ENCODE results near the gene CTSH. TPM values are rescaled to one million over a fixed set of nuclear protein-coding genes. Genes with fewer than 3 reads are reported as not detected.

Gene CTSH, protein sequence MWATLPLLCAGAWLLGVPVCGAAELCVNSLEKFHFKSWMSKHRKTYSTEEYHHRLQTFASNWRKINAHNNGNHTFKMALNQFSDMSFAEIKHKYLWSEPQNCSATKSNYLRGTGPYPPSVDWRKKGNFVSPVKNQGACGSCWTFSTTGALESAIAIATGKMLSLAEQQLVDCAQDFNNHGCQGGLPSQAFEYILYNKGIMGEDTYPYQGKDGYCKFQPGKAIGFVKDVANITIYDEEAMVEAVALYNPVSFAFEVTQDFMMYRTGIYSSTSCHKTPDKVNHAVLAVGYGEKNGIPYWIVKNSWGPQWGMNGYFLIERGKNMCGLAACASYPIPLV
- 10 to 100 TPM in 2 of 3 donors, 1 to 10 TPM in 1; 6.6 to 23.7 (median 16.4) TPM for total RNA-seq

DNA sequence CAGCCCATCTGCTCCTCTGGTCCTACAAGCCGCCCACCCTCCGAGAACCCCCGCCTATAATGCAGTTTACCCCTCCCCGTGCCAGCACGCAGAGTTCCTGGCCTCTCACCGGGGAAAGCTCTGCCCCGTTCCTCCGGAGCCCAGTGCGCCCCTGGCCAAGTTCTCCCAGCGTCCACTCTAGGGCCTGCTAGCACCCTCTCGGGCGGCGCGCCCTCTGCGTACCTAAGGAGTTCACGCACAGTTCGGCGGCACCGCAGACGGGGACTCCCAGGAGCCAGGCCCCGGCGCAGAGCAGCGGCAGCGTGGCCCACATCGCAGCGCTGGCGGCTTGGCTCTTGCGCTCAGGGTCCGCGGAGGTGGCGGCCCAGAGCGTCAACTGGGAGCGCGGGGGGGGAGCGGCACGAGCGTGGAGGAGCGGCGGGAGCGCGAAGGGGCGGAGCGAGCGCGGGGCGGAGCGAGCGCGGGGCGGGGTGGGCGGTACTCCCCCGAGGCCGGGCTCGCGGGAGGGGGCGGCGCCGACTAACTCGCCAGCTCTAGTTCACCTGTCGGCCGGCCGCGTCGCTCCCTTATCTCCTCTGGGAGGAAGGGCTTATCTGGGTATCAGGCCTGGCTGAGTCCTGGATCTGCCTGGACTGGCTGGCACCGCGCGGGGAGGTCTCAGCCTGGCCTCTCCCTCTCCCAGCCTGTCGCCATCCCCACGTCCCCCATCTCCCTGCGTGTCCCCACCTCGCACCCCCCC, at the start of gene CTSH:
Gene CTSH, minus strand, starts transcription at position 378 of the 739 bp plus-strand sequence. Its CDS starts 65 bp downstream, at position 313.
- DNase-seq, result peak; percentile 70
- peak within 1 kb of the TSS; percentile 80 for H3K4me3 Mint-ChIP-seq
- peaks cover 5% of the 10 kb centered on the region for H3K4me1 Mint-ChIP-seq (ENCODE audit: low read depth)
- peaks cover 2% of the 10 kb centered on the region for H3K27me3 Mint-ChIP-seq (ENCODE audit: low read depth)
- peak; percentile 89 to 94 for ATAC-seq
- no peaks in the 10 kb centered on the region for H3K9me3 Mint-ChIP-seq
- H3K36me3 Mint-ChIP-seq (ENCODE audit: insufficient read depth), result no peaks in the 10 kb centered on the region

DNA sequence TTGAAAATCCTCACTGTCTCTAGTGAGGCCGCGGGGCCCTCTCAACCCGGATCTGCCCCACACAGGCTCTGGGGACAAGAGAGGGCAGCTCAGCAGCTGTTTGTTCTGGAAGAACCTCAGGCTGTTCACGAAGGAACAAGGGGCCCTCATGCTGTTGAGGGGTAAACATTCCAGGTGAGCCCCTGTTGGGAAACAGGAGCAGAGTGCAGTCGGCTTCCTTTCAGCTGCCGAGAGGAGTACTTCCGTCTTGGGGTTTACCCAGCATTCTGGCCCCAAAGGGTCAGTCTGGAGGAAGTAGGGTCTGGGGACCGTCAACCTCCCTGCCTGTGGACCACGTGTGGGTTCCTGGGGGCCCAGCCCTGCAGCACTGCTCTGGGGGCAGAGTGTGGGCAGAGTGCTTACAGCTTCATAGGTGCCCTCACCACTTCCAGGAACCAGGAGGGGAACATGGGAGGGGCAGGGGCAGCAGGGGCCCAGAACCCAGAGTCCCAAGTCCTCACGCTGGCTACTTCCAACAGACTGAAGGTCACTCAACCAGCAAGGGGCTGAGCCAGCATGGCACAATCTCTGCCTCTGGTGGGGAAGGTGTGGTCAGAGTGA, 49.2 kb upstream of the CTSH start:
- Mint-ChIP-seq H3K4me3 (no peak overlapping the region), H3K9me3 (no peaks in the 10 kb centered on the region), H3K27me3 (ENCODE audit: low read depth) (no peaks in the 10 kb centered on the region), H3K4me1 (ENCODE audit: low read depth) (no peaks in the 10 kb centered on the region), H3K36me3 (ENCODE audit: insufficient read depth) (no peaks in the 10 kb centered on the region)
- no peak for ATAC-seq
- no peak for DNase-seq

DNA sequence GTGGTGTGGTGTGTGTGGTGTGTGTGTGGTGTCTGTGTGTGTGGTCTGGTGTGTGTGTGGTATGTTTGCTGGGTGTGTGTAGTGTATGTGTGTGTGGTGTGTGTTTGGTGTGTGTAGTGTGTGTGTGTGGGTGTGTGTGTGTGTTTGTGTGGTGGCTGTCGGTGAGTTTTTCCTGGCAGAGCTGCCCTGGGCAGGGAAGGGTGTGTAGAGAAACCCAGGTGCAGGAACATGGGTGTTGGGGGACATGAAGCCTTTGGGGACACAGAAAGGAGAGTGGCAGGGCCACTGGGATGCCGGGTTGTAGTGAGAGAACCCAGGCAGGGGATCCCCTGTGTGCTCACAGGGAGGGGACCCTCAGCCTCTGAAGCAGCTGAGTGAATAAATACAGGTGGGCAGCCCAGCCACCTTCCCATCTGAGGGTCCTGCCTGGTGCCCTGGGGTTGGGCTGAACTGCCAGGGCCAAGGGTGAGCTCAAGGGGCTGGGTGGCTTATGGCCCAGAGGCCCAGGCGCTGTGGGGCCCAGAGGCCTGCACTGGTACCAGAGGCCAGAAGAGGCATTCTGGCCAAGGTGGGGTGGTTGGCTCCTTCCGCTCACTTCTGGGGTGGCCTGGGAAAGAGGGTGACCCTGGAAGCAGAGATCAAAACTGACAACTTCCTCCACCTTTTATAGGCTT, 48.5 kb upstream of the CTSH start:
- no peak overlapping the region for H3K4me3 Mint-ChIP-seq
- H3K4me1 Mint-ChIP-seq (ENCODE audit: low read depth), result no peaks in the 10 kb centered on the region
- ATAC-seq (no peak), DNase-seq (no peak)
- H3K9me3 Mint-ChIP-seq, result no peaks in the 10 kb centered on the region
- no peaks in the 10 kb centered on the region for H3K36me3 Mint-ChIP-seq (ENCODE audit: insufficient read depth)
- no peaks in the 10 kb centered on the region for H3K27me3 Mint-ChIP-seq (ENCODE audit: low read depth)

DNA sequence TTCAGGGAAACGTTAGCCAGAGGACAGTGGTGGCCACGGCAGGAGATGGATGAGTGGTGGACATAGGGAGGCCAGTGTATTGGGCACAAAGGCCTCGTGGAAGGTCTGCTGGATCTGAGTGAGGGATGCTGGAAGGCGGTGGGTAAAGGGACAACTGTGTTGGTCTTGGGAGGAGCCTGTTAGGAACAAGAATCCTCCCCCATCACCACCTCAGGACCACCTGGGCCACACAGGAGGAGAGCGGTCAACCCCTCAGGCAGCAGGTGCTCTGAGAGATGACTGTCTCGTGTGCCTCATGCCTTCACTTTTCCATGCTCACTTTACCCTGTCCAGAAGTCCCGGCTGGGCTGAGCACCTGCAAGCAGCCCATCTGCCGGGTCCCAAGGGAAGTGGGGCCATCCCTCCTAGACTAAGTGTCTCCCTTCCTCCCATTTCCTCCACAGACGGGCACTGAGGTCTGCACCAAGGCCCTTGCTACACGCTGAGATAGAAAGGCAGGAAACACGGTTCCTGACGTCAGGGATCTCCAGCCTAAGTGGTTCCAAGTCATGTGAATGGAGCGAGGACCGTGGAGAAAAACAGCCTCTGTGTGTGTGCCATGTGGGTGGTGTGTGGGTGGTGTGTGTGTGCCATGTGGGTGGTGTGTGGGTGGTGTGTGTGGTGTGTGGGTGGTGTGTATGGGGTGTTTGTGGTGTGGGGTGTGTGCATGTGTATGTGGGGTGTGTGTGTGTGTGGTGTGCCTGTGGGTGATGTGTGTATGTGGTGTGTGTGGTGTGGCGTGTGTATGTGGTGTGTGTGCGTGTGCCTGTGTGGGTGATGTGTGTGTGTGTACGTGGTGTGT, 47.8 kb upstream of the CTSH start:
- H3K27me3 Mint-ChIP-seq (ENCODE audit: low read depth), result no peaks in the 10 kb centered on the region
- no peaks in the 10 kb centered on the region for H3K4me1 Mint-ChIP-seq (ENCODE audit: low read depth)
- H3K36me3 Mint-ChIP-seq (ENCODE audit: insufficient read depth), result no peaks in the 10 kb centered on the region
- H3K4me3 Mint-ChIP-seq, result no peak overlapping the region
- no peaks in the 10 kb centered on the region for H3K9me3 Mint-ChIP-seq
- DNase-seq (no peak), ATAC-seq (no peak)

DNA sequence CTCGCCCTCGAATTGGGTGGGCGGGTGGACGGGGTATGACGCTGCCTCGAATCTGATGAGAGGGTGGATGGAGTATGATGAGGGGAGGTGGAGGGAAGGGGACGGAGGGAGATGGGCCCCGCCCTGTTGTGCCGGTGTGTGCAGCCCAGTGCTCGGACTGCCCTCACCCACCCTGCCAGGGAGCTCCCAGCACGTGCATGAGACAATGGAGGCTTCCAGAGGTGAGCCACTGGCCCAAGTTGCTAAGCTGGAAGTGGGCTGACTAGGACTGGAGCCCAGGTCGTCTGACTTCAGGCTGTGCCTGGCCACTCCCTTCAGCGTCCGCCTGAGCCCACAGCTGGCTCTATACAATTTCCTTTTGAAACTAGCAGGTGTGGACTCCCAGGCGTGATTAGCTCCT, 47.0 kb upstream of the CTSH start:
- Mint-ChIP-seq H3K36me3 (ENCODE audit: insufficient read depth) (no peaks in the 10 kb centered on the region), H3K4me1 (ENCODE audit: low read depth) (no peaks in the 10 kb centered on the region), H3K27me3 (ENCODE audit: low read depth) (no peaks in the 10 kb centered on the region), H3K4me3 (no peak overlapping the region), H3K9me3 (no peaks in the 10 kb centered on the region)
- ATAC-seq (no peak), DNase-seq (no peak)

DNA sequence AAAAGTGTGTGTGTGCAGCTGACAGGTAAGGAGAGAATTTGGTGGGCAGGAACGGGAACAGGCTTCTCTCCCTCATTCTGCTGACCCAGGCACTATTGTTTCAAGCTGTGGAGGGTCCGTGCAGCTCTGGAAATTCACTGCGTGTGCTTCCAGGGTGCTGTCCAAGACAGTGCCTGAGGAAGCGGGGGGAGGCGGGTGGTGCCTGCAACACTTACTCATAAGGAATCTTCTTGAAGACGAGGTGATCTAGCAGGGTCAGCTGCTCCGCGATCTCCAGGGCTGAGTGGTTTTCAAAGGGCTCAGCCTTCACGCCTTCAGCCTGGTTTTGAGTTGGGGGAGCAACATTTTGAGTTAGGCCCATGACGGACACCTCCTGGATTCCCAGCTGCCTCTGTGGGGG, 46.6 kb upstream of the CTSH start:
- Mint-ChIP-seq H3K4me1 (ENCODE audit: low read depth) (no peaks in the 10 kb centered on the region), H3K4me3 (no peak overlapping the region), H3K9me3 (no peaks in the 10 kb centered on the region), H3K36me3 (ENCODE audit: insufficient read depth) (no peaks in the 10 kb centered on the region), H3K27me3 (ENCODE audit: low read depth) (no peaks in the 10 kb centered on the region)
- DNase-seq (no peak), ATAC-seq (no peak)

DNA sequence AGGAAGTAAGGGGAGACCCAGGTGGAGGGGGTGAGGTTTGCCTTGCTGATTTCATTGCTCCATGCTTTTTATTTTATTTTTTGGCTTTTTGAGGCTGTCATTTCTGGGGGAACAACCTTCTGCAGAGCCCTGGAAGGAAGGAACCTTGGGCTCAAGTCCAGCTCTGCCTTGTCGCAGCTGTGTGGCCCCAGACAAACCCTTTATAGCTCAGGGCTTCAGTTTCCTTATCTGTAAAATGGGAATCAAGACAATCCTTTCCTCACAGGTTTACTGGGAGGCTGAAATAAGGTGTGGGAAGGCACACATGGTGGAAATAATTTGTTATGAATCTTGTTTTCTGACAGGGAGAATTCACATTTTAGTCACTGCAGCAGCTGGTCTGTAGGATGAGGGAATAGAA, 45.4 kb upstream of the CTSH start:
- ATAC-seq (no peak), DNase-seq (no peak)
- Mint-ChIP-seq H3K27me3 (ENCODE audit: low read depth) (no peaks in the 10 kb centered on the region), H3K4me1 (ENCODE audit: low read depth) (no peaks in the 10 kb centered on the region), H3K36me3 (ENCODE audit: insufficient read depth) (no peaks in the 10 kb centered on the region), H3K9me3 (no peaks in the 10 kb centered on the region), H3K4me3 (no peak overlapping the region)

DNA sequence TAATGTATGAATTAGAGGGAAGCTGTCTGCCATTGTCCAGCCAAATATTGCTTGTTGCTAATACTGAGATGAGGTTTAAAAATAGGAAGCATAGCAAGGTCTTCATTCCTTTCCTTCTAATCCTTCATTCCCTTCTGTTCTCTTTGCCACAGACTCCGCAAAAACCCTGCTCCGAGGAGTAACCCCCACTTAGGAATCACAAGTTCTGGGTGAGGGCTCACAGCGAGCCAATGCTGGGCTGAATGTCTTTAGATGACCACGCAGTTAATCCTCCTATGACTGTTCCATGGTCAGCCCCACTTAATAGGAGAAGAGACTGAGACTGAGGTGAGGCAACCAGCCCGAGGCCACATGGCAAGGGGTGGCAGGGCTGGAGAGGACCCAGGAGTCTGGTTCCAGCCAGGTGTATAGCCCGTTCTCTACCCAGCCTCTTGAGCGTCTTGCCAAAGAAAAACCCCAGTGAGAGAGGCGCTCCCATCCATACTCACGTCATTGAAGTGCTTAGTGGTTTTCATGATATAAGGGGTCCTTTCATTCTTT, 44.9 kb upstream of the CTSH start:
- Mint-ChIP-seq H3K4me3 (no peak overlapping the region), H3K4me1 (ENCODE audit: low read depth) (no peaks in the 10 kb centered on the region), H3K27me3 (ENCODE audit: low read depth) (no peaks in the 10 kb centered on the region)

DNA sequence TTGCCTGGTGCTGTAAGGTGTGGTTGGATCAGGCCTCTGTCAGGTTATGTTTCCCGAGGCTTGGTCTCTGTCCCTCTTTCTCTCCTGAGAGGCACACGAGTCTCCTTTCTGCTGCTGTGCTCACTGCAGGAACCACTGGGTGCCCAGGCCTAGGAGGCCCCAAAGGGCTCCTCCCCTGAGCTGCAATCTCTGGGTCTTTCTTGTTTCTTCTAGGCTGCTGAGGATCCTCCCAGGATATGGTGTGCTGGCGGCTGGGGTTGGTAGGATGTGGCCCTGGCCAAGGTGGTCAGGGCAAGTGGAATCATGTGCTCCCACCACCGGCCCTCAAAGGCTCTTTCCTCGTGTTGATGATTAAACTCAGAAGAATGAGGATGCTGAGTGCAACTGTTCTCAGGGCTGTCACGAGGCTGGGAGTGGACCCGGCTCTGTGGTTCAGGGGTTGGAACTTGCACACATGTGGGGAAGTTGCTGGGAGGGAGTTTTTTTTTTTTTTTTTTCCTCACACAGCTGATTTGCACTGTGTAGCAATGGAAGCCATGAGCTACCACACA, 43.6 kb upstream of the CTSH start:
- no peak overlapping the region for H3K4me3 Mint-ChIP-seq
- no peaks in the 10 kb centered on the region for H3K4me1 Mint-ChIP-seq (ENCODE audit: low read depth)

More for the DNA sequence above, 44.9 kb upstream of the CTSH start:
- H3K9me3 Mint-ChIP-seq, result no peaks in the 10 kb centered on the region
- no peaks in the 10 kb centered on the region for H3K36me3 Mint-ChIP-seq (ENCODE audit: insufficient read depth)
- no peak for DNase-seq
- ATAC-seq, result no peak

DNA sequence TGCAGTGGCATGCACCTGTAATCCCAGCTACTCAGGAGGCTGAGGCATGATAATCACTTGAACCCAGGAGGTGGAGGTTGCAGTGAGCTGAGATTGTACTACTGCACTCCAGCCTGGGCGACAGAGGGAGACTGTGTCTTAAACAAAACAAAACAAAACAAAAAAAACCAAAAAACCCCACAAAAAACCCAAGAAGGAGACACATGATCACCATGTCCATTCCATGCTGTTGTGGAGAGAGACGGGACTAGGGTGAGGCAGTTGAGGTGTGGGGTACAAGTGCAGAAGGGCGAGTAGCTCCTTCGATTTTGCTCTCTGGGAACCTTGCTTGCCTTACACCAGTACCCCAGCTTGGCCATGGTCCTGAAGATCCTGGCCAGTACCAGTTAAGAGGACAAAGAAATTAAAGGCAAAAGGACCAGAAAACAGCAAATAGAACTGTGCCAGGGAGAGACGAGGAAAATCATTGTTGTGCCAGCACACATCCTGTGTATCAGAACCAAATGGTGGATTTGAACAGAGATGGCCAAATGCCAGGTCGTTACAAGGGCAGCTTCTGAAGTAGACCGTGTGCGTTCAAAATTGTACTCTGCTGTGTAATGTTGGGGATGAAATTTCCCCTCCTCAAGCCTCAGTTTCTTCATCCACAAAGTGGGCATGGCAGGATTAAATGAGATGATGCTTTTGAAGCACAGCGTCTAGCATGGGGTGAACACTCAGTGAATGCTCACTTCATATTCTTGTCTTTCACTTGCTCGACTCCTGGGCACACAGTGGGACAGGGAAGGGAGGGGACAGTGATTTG, 42.9 kb upstream of the CTSH start:
- Mint-ChIP-seq H3K4me1 (ENCODE audit: low read depth) (no peaks in the 10 kb centered on the region), H3K9me3 (no peaks in the 10 kb centered on the region), H3K4me3 (no peak overlapping the region), H3K27me3 (ENCODE audit: low read depth) (peaks cover 3% of the 10 kb centered on the region), H3K36me3 (ENCODE audit: insufficient read depth) (no peaks in the 10 kb centered on the region)
- DNase-seq, result no peak
- no peak for ATAC-seq

More for the DNA sequence above, 43.6 kb upstream of the CTSH start:
- H3K9me3 Mint-ChIP-seq, result no peaks in the 10 kb centered on the region
- no peak for DNase-seq
- ATAC-seq, result no peak
- no peaks in the 10 kb centered on the region for H3K36me3 Mint-ChIP-seq (ENCODE audit: insufficient read depth)
- H3K27me3 Mint-ChIP-seq (ENCODE audit: low read depth), result no peaks in the 10 kb centered on the region

DNA sequence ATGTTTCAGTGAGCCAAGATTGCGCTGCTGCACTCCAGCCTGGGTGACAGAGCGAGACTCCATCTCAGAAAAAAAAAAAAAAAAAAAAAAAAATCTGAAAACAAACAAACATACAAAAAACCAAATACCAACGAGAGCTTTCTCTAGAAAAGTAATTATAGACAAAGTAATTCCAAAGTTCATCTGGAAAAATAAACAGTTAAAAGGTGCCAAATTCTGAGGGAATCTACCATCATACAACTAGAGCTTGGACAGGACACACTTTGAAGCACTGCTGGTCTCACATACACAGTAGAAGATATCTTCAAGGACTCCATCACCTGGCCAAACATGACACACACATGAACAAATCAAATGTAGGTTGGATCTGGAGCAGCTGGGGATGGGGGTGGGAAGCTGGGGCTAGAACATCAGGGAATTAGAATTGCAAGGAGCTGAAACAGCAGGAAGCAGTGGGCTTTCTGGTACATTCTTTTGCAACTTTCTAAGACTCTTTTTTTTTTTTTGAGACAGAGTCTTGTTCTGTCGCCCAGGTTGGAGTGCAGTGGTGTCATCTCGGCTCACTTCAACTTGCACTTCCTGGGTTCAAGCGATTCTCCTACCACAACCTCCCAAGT, 41.1 kb upstream of the CTSH start:
- Mint-ChIP-seq H3K27me3 (ENCODE audit: low read depth) (peaks cover 3% of the 10 kb centered on the region), H3K4me3 (no peak overlapping the region), H3K9me3 (no peaks in the 10 kb centered on the region), H3K36me3 (ENCODE audit: insufficient read depth) (no peaks in the 10 kb centered on the region), H3K4me1 (ENCODE audit: low read depth) (no peaks in the 10 kb centered on the region)
- ATAC-seq (no peak), DNase-seq (no peak)

DNA sequence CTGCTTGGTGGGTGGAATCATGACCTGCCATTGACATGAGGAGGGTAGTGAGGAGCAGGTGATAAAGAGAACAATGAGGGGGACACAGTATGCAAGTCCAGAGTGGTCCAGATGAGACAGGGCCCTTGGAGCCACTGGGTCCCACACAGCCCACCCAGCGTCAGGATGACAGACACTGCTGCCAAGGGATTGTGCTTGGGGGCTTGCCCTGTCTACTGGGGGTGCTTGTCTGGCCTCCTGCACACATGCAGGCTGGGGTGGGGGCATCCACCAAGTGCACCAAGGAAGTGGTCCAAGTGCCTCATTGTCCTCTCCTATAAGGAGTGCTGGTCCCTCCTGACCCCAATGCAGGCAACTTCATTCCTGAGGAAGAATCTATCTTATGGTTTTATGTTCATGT, 39.2 kb upstream of the CTSH start:
- no peak for ATAC-seq
- H3K4me1 Mint-ChIP-seq (ENCODE audit: low read depth), result no peaks in the 10 kb centered on the region
- no peak overlapping the region for H3K4me3 Mint-ChIP-seq
- no peaks in the 10 kb centered on the region for H3K36me3 Mint-ChIP-seq (ENCODE audit: insufficient read depth)
- no peaks in the 10 kb centered on the region for H3K9me3 Mint-ChIP-seq
- DNase-seq, result no peak
- H3K27me3 Mint-ChIP-seq (ENCODE audit: low read depth), result peaks cover 7% of the 10 kb centered on the region

All from activated T-cell treated with anti-CD3 and anti-CD28 coated beads, Interleukin-2, amount 50 U/mL, for 4 hours (primary cell).